Heart left ventricle (tissue), 13 donors: ENCODE data around the gene CLCN4.

Source experiments
- CTCF ChIP-seq, 12 donors: fragments of 200-600 bp; sonication (generic) in 4 of 12; IDR thresholded peaks; one replicate each; pipeline versions ENCODE4 v1.5.0 to v1.8.0; 2018 to 2022; ENCODE audit warnings: antibody characterized with exemption in 12 of 12, mild to moderate bottlenecking in 5 of 12
- POLR2A ChIP-seq, 2 donors: fragments of 450-650 bp; IDR thresholded peaks; one replicate each; pipeline ENCODE4 v1.6.1; 2017; ENCODE audit warnings: antibody characterized with exemption in 2 of 2, mild to moderate bottlenecking in 2 of 2, moderate library complexity in 2 of 2
- donor health status: ischemic (EF 13 %, LVEDD 7.1; RV severe dilation, severe dysfunction).
- donor health status: DM: no; HTN: yes; CAD: no.
- donor health status: DM: no; HTN: no; CAD: no.
- donor health status: ischemic (EF 25% LVEDD 6.9; RV normal size, moderate dysfunction).
- donor health status: ischemic (EF 25% LVEDD 5.7; RV mildly dilated, moderate dysfunction).
- donor health status: ischemic (EF 35%, LVEDD 5.7; RV mildly dilated, moderate dysfunction).
- donor health status: nonischemic (EF 11% LVEDD 7.7; RV severe dilation, severe dysfunction).
- donor health status: DM: yes; HTN: yes; CAD: no.
- donor health status: PGD.
- donor health status: ischemic (EF 29% LVEDD 5.4; RV normal size, mild dysfunction).
- donor health status: nonischemic (EF 23%, LVEDD 6.1; RV moderate dilation, normal function).

DNA sequence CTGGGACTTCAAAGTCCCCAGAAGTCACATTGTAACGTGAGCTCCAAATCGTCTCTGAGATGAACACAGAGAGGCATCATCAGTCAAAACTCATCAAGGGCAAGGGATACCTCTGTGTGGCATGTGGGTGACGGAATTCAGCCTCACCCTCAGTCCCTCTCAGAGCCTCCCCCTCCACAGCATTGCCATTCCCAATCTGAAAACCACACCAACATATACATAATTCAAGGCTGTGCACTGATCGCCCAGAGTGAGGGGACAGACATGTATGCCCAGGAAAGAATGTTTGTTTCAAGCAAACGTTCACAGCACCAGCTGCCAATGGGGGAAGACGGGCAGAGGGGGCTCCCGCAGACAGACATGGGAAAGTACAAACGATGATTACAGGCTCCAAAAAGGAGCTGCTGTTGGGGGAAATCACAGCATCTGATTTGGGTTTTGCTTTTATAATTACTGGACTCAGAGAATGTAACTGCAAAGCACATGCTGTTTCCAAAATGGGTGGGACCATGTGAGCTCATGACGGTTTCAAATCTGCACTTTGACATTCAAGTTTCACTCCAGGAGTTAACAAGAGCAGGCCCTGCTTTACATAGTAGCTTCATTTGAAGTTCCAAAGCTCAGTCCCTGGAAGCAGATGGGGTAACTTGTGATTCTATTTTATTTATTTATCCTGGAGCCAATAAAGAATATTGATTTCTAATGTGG lies 88.3 kb downstream of the CLCN4 start:
- TF ChIP-seq POLR2A (IDR thresholded peaks at IDR 0.05) (no peak), CTCF (IDR thresholded peaks at IDR 0.05) (no peak)
